ENCODE results near the gene FDPS.

Gene FDPS

DNA sequence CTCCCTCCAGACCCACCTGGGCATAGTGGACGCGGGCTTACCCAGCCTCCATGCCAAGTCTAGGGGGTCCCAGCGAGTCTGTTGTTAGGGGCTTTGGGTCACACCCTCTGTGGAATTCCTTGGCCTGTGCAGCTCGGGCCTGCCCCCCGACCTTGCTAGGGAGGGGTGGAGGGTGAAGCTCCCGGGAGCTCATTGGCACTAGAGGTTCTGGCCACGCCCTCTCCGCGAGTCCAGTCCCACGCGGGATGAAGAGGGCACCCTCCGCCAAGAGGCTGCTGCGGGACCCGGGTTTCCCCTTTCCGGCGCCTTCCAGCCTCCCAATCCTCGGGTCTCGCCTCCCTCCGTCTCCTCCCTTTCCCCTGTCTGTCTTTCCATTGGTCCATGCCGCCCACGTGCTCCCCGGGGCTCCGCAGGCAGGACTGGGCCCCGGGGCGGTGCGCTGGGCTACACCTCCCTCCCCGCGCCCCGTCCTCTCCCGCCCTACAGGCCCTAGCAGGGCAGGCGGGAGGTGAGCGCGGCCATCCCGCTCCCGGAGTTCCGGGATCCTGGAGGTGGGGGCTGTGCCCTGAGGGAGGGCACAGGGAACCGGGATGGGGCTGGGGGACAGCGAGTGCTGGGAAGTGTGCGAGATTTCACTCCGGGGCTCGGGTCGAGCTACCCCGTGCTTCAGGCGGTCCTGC lies 15.5 kb downstream of the FDPS start (continued):
- TF ChIP-seq GLI4 (tag by site-specific recombination; IDR thresholded peaks at IDR 0.05) (0 out of 2 replicates have a peak, but pooled peaks have one; percentile 37), ZNF391 (tag by site-specific recombination; IDR thresholded peaks at IDR 0.05; ENCODE audit: borderline replicate concordance, low read depth) (peak; percentile 67; the same call in 1 of the 2 replicates), ZBTB17 (tag by site-specific recombination; IDR thresholded peaks at IDR 0.05) (peak; percentile 58), ZNF521 (tag by site-specific recombination; IDR thresholded peaks at IDR 0.05) (no peak)

DNA sequence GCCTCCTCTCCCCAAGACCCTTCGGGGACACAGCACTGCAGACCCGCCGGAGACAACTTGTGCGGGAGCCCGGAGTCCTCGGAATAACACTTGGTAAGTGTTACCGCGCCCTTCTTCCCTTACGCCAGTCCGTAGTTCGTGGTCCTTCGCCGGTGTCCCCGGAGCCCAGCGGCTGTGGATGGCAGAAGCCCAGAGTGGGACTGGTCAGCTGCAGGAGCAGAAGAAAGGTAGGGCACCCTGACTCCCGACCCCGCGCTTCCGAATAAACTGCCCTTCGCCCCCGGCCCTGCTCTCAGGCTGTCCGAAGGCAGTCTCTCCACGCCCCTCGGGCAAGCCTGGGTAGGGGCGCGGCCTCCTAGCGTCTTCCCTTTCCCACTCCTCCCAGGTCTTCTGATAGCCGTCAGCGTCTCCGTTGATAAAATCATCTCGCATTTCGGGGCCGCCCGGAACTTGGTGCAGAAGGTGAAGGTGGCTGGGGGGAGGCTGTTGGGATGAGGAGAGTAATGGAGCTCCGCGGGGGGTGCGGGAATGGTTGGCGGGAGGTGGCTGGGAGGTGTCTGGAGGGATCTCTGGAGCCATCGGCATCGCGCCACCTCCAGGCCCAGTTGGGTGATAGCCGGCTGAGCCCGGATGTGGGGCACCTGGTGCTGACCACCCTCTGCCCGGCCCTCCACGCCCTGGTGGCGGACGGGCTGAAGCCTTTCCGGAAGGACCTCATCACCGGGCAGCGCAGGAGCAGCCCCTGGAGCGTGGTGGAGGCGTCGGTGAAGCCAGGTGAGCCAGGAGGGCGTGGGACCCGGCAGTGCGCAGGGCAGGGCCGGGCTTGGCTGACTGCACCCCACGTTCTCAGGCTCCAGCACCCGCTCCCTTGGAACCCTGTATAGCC lies 16.3 kb downstream of the FDPS start:
- CTCF ChIA-PET, result interaction anchor here (0.6 to 8.4 kb wide), 13 partner anchors 14 to 271 kb away, joined by 3 to 77 read pairs (median 3); partner anchors contain the start of gene KRTCAP2
- Histone ChIP-seq H3K4me3 (ENCODE audit: low read depth, low read length) (peak overlapping the region; percentile 86), H3K36me3 (ENCODE audit: control insufficient read depth in 2 of 2, insufficient read depth in 1 of 2, low read length in 2 of 2) (peaks cover 18 to 57% of the 10 kb centered on the region in 2 experiments), H3K27ac (ENCODE audit: extremely low read depth, low read depth, low read length) (peak overlapping the region; percentile 65), H3K9me3 (ENCODE audit: control insufficient read depth, insufficient read depth, low read depth, low read length) (no peaks in the 10 kb centered on the region), H3K4me1 (ENCODE audit: control insufficient read depth, insufficient read depth, low read length) (0 out of 2 replicates have a peak, but pooled peaks cover 3% of the 10 kb centered on the region)
- POLR2A ChIA-PET, result interaction anchor here (0.6 to 4.4 kb wide), 11 partner anchors 17 to 152 kb away, joined by 3 to 32 read pairs (median 4); partner anchors contain the start of genes CLK2, ENTREP3, FDPS and KRTCAP2
- TF ChIP-seq ZIC2 (tag by site-specific recombination; IDR thresholded peaks at IDR 0.05) (peak; percentile 78), PATZ1 (tag by site-specific recombination; IDR thresholded peaks at IDR 0.05) (peak; percentile 76), KLF8 (tag by site-specific recombination; IDR thresholded peaks at IDR 0.05) (peak; percentile 35; the same call in 1 of the 2 replicates), ZNF391 (tag by site-specific recombination; IDR thresholded peaks at IDR 0.05; ENCODE audit: borderline replicate concordance, low read depth) (no peak), ZNF843 (tag by site-specific recombination; IDR thresholded peaks at IDR 0.05) (0 out of 2 replicates have a peak, but pooled peaks have one; percentile 14), RBAK (tag by site-specific recombination; IDR thresholded peaks at IDR 0.05) (no peak; the same call in 1 of the 2 replicates), ZNF449 (tag by site-specific recombination; IDR thresholded peaks at IDR 0.05) (0 out of 2 replicates have a peak, but pooled peaks have one; percentile 25), WT1 (tag by site-specific recombination; IDR thresholded peaks at IDR 0.05) (peak; percentile 56; the same call in 1 of the 2 replicates), KLF16 (tag by site-specific recombination; IDR thresholded peaks at IDR 0.05) (no peak), ZBTB48 (tag by site-specific recombination; IDR thresholded peaks at IDR 0.05) (peak; percentile 40; the same call in 1 of the 2 replicates), GLIS1 (tag by site-specific recombination; IDR thresholded peaks at IDR 0.05) (peak; percentile 98), ZNF121 (tag by site-specific recombination; IDR thresholded peaks at IDR 0.05) (no peak), ZNF777 (tag by site-specific recombination; IDR thresholded peaks at IDR 0.05; ENCODE audit: borderline replicate concordance) (peak; percentile 29; the same call in 1 of the 2 replicates), ZNF10 (tag by site-specific recombination; IDR thresholded peaks at IDR 0.05) (peak; percentile 92), KLF7 (tag by site-specific recombination; IDR thresholded peaks at IDR 0.05; ENCODE audit: borderline replicate concordance) (peak; percentile 41; the same call in 1 of the 2 replicates), ZNF707 (tag by site-specific recombination; IDR thresholded peaks at IDR 0.05) (no peak), MYNN (tag by site-specific recombination; IDR thresholded peaks at IDR 0.05; ENCODE audit: borderline replicate concordance) (no peak)
- TF ChIP-seq, protein P1, sequence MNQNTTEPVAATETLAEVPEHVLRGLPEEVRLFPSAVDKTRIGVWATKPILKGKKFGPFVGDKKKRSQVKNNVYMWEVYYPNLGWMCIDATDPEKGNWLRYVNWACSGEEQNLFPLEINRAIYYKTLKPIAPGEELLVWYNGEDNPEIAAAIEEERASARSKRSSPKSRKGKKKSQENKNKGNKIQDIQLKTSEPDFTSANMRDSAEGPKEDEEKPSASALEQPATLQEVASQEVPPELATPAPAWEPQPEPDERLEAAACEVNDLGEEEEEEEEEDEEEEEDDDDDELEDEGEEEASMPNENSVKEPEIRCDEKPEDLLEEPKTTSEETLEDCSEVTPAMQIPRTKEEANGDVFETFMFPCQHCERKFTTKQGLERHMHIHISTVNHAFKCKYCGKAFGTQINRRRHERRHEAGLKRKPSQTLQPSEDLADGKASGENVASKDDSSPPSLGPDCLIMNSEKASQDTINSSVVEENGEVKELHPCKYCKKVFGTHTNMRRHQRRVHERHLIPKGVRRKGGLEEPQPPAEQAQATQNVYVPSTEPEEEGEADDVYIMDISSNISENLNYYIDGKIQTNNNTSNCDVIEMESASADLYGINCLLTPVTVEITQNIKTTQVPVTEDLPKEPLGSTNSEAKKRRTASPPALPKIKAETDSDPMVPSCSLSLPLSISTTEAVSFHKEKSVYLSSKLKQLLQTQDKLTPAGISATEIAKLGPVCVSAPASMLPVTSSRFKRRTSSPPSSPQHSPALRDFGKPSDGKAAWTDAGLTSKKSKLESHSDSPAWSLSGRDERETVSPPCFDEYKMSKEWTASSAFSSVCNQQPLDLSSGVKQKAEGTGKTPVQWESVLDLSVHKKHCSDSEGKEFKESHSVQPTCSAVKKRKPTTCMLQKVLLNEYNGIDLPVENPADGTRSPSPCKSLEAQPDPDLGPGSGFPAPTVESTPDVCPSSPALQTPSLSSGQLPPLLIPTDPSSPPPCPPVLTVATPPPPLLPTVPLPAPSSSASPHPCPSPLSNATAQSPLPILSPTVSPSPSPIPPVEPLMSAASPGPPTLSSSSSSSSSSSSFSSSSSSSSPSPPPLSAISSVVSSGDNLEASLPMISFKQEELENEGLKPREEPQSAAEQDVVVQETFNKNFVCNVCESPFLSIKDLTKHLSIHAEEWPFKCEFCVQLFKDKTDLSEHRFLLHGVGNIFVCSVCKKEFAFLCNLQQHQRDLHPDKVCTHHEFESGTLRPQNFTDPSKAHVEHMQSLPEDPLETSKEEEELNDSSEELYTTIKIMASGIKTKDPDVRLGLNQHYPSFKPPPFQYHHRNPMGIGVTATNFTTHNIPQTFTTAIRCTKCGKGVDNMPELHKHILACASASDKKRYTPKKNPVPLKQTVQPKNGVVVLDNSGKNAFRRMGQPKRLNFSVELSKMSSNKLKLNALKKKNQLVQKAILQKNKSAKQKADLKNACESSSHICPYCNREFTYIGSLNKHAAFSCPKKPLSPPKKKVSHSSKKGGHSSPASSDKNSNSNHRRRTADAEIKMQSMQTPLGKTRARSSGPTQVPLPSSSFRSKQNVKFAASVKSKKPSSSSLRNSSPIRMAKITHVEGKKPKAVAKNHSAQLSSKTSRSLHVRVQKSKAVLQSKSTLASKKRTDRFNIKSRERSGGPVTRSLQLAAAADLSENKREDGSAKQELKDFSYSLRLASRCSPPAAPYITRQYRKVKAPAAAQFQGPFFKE (tag by site-specific recombination; IDR thresholded peaks at IDR 0.05; ENCODE audit: borderline replicate concordance), result no peak
- TF ChIP-seq, protein P2, sequence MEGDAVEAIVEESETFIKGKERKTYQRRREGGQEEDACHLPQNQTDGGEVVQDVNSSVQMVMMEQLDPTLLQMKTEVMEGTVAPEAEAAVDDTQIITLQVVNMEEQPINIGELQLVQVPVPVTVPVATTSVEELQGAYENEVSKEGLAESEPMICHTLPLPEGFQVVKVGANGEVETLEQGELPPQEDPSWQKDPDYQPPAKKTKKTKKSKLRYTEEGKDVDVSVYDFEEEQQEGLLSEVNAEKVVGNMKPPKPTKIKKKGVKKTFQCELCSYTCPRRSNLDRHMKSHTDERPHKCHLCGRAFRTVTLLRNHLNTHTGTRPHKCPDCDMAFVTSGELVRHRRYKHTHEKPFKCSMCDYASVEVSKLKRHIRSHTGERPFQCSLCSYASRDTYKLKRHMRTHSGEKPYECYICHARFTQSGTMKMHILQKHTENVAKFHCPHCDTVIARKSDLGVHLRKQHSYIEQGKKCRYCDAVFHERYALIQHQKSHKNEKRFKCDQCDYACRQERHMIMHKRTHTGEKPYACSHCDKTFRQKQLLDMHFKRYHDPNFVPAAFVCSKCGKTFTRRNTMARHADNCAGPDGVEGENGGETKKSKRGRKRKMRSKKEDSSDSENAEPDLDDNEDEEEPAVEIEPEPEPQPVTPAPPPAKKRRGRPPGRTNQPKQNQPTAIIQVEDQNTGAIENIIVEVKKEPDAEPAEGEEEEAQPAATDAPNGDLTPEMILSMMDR (tag by site-specific recombination; IDR thresholded peaks at IDR 0.05), result peak; percentile 94

Data from HEK293 (cell line).